GM21381 (cell line): ENCODE data around the gene CENPN.

Experiments
- ATAC-seq: cut with Tn5 transposase; IDR thresholded peaks from one replicate; pipeline ENCODE4 v1.9.1; 2021; ENCODE audit warnings: mild to moderate bottlenecking, moderate library complexity; ENCODE audit not compliant: unreplicated experiment

The CENPN gene

GRCh38 chr16:80990978-80991377 lies 16.0 kb upstream of the CENPN start:
- no peak for ATAC-seq

- no peak for ATAC-seq
Observed at GRCh38 chr16:80991792-80992430, 15.1 kb upstream of the CENPN start.

- no peak for ATAC-seq
Observed at GRCh38 chr16:80992676-80993293, 14.2 kb upstream of the CENPN start.

GRCh38 chr16:80993307-80993706 lies 13.7 kb upstream of the CENPN start:
- no peak for ATAC-seq

GRCh38 chr16:80993834-80994233 lies 13.2 kb upstream of the CENPN start:
- ATAC-seq, result no peak

GRCh38 chr16:80994451-80994850 lies 12.6 kb upstream of the CENPN start:
- ATAC-seq, result no peak

- ATAC-seq, result no peak
Observed at GRCh38 chr16:80996688-80997138, 10.3 kb upstream of the CENPN start.

- peak; percentile 67 for ATAC-seq
Observed at GRCh38 chr16:80997139-80997798, 9.7 kb upstream of the CENPN start.

- no peak for ATAC-seq
Observed at GRCh38 chr16:80997964-80998620, 8.9 kb upstream of the CENPN start.

- no peak for ATAC-seq
Observed at GRCh38 chr16:81000873-81001272, 6.1 kb upstream of the CENPN start.

GRCh38 chr16:81001330-81001729 lies 5.7 kb upstream of the CENPN start:
- ATAC-seq, result no peak

- ATAC-seq, result no peak
Observed at GRCh38 chr16:81003064-81003463, 4.0 kb upstream of the CENPN start.

- no peak for ATAC-seq
Observed at GRCh38 chr16:81003610-81004460, 3.2 kb upstream of the CENPN start.

- ATAC-seq, result no peak
Observed at GRCh38 chr16:81004646-81005353, 2.2 kb upstream of the CENPN start.

- no peak for ATAC-seq
Observed at GRCh38 chr16:81005610-81006161, 1.3 kb upstream of the CENPN start.

GRCh38 chr16:81006211-81006812 lies 702 bp upstream of the CENPN start:
- peak; percentile 28 for ATAC-seq

- no peak for ATAC-seq
Observed at GRCh38 chr16:81008505-81008789, 1.4 kb downstream of the CENPN start.

- ATAC-seq, result no peak
Observed at GRCh38 chr16:81012974-81013373, 6.0 kb downstream of the CENPN start.

- ATAC-seq, result peak; percentile 47
Observed at GRCh38 chr16:81014672-81015071, 7.7 kb downstream of the CENPN start.

- ATAC-seq, result no peak
Observed at GRCh38 chr16:81018496-81018895, 11.5 kb downstream of the CENPN start.
